WTC11 (cell line): ENCODE results near the gene PRELID3B. TPM values are rescaled to one million over a fixed set of nuclear protein-coding genes. Genes with fewer than 3 reads are reported as not detected.

Source experiments
- ATAC-seq: fragments of 200-7000 bp; cut with Tn5 transposase; 2 replicates; pipeline ENCODE4 v1.10.0; 2021; ENCODE audit warnings: mild to moderate bottlenecking, moderate library complexity
- CTCF ChIA-PET: fragments of 300-600 bp; sonication (Branson Sonifier 250); formaldehyde crosslinking; loops from one replicate; lab custom pipeline; 2021; ENCODE audit warnings: antibody characterized with exemption; lab: Charles Lee
- POLR2A ChIA-PET: fragments of 350-600 bp; sonication (Branson Sonifier 250); formaldehyde crosslinking; loops from one replicate; lab custom pipeline; 2021; ENCODE audit warnings: antibody characterized with exemption; lab: Charles Lee
- DNase-seq: peaks from one replicate; pipeline ENCODE4 v3.0.0; 2021; ENCODE audit warnings: low spot score
- H3K27ac Mint-ChIP-seq: 2 replicates; pipeline ENCODE4 v1.8.0; 2021; ENCODE audit warnings: mixed read lengths
- H3K27me3 Mint-ChIP-seq: 2 replicates; pipeline ENCODE4 v1.8.0; 2021; ENCODE audit warnings: low read depth, mild to moderate bottlenecking, moderate library complexity, mixed read lengths
- H3K36me3 Mint-ChIP-seq: 2 replicates; pipeline ENCODE4 v1.8.0; 2021; ENCODE audit warnings: mixed read lengths
- H3K4me1 Mint-ChIP-seq: 2 replicates; pipeline ENCODE4 v1.8.0; 2022; ENCODE audit warnings: mixed read lengths
- H3K4me3 Mint-ChIP-seq: 2 replicates; pipeline ENCODE4 v1.8.0; 2021; ENCODE audit warnings: mild to moderate bottlenecking, moderate library complexity, mixed read lengths
- H3K9me3 Mint-ChIP-seq: 2 replicates; pipeline ENCODE4 v1.8.0; 2021; ENCODE audit warnings: mixed read lengths
- CREM ChIP-seq: sonication (generic); formaldehyde crosslinking; IDR thresholded peaks from 2 replicates; pipeline ENCODE4 v1.8.1; 2022; ENCODE audit warnings: mild to moderate bottlenecking, missing genetic modification reagents, moderate library complexity
- JAZF1 ChIP-seq: fragments of 250-450 bp; sonication (Bioruptor Pico); IDR thresholded peaks from 2 replicates; pipeline ENCODE4 v1.9.0; 2021; ENCODE audit warnings: moderate library complexity, mild to moderate bottlenecking, inconsistent platforms
- NR3C1 ChIP-seq: sonication (generic); formaldehyde crosslinking; conservative IDR thresholded peaks from 2 replicates; pipeline ENCODE4 v1.8.1; 2023; ENCODE audit warnings: low read depth, mild to moderate bottlenecking, missing genetic modification reagents
- RORB ChIP-seq: fragments of 250-450 bp; sonication (Bioruptor Pico); IDR thresholded peaks from 2 replicates; pipeline ENCODE4 v1.9.0; 2021; ENCODE audit warnings: mild to moderate bottlenecking
- TCF7 ChIP-seq: sonication (generic); formaldehyde crosslinking; IDR thresholded peaks from 2 replicates; pipeline ENCODE4 v1.8.0; 2022; ENCODE audit warnings: mild to moderate bottlenecking, low read depth, missing genetic modification reagents, moderate library complexity
- ZBTB21 ChIP-seq: sonication (generic); formaldehyde crosslinking; IDR thresholded peaks from 2 replicates; pipeline ENCODE4 v1.8.1; 2023; ENCODE audit warnings: mild to moderate bottlenecking, missing genetic modification reagents, borderline replicate concordance
- ZNF121 ChIP-seq: sonication (generic); formaldehyde crosslinking; IDR thresholded peaks from 2 replicates; pipeline ENCODE4 v1.8.0; 2023; ENCODE audit warnings: missing genetic modification reagents
- total RNA-seq: library from RNA; stranded (reverse); gene quantifications from 3 replicates; pipeline ENCODE4 v1.2.3, GENCODE V29; 2021
- TF ChIP-seq, protein P1 (sequence below): sonication (generic); formaldehyde crosslinking; IDR thresholded peaks from 2 replicates; pipeline ENCODE4 v1.8.1; 2023; ENCODE audit warnings: mild to moderate bottlenecking, missing genetic modification reagents, moderate library complexity
- TF ChIP-seq, protein P2 (sequence below): sonication (generic); formaldehyde crosslinking; IDR thresholded peaks from 2 replicates; pipeline ENCODE4 v1.8.1; 2022; ENCODE audit warnings: low read depth, missing genetic modification reagents, borderline replicate concordance
- TF ChIP-seq, protein P3 (sequence below): sonication (generic); formaldehyde crosslinking; IDR thresholded peaks from 2 replicates; pipeline ENCODE4 v1.8.0; 2022; ENCODE audit warnings: mild to moderate bottlenecking, missing genetic modification reagents
- TF ChIP-seq, protein P4 (sequence below): sonication (generic); formaldehyde crosslinking; IDR thresholded peaks from 2 replicates; pipeline ENCODE4 v1.8.1; 2023; ENCODE audit warnings: mild to moderate bottlenecking, missing genetic modification reagents
- TF ChIP-seq, protein P5 (sequence below): sonication (generic); formaldehyde crosslinking; IDR thresholded peaks from 2 replicates; pipeline ENCODE4 v1.8.0; 2022; ENCODE audit warnings: mild to moderate bottlenecking, missing genetic modification reagents
- TF ChIP-seq, protein P6 (sequence below): sonication (generic); formaldehyde crosslinking; IDR thresholded peaks from 2 replicates; pipeline ENCODE4 v1.8.1; 2023; ENCODE audit warnings: mild to moderate bottlenecking, missing genetic modification reagents

The PRELID3B gene
- total RNA-seq, 1 experiment from 2014 or later, result 46.9 TPM

DNA sequence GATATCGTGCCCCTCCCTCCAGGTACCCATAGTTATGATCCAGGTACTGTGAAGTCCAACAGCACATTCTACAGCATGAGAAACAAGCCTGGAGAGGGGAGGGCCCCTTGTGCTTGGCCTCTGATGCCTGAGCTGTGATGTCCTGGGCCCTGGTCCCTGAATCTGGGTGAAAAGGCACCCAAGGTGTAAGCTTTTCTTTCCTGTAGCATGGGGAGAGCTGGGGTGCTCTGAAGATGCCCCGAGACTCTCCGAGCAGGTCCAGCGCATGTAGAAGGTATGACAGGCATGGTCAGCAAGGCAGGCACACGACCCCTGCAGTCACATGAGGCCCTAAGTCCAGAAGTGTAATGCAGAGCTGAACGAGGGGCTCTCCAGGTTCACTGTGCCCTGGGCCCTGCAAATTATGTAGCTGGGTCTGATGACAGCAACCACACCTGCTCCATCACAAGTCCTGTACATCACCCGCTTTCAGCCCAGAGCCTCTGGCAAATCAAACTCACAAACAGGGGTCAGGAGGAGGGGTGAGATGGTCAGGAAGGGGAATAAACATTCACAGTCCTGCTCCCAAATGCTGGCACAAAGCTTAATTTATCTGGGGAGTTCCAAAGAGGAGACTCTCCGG is 33.8 kb downstream of the PRELID3B start:
- POLR2A ChIA-PET, result interaction anchor here (1.1 kb wide), 1 partner anchor 14 kb away, joined by 8 read pairs; no protein-coding TSS in a partner anchor
- no peak for DNase-seq

DNA sequence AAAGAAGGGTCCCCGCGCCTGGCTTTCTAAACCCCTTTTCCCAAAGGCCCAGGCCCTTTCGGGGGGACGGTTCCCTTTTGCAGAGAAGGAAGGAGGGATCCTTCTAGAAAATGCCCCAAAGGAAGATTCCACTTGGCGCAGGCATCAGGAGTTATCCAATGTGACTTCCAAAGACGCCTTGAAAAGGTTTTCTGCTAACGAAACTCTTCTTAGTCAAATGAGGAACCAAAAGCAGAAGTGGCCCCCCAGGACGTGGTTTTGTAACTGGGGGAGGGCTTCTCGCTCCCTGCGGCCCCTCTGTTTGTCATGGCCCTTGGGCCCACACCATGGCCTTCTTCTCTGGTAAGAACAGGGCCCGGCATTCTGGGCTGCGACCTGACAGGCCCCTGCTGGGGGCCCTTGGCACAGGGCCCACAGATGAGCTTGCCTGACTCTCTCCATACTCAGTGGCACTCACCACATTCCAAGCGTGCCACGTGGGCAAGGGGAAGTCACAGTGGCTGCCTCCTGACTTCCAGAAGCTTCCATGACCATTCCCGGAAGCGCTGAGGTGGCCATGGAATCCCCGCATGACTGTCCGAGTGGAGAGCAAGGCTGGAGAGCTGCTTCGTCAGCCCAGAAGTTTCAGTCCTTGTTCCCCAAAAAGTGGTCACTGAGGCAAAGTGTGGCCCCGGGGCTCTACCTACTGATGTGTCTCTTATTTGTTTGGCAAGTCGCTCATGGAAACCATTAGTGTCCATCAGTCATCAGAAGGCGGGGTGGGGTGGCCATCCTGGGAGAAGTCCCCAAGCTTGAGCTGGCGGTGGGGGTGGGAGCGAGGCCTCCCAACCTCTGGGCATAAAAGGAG is 34.7 kb downstream of the PRELID3B start:
- DNase-seq (no peak), ATAC-seq (no peak)
- Mint-ChIP-seq H3K27me3 (peaks cover 31% of the 10 kb centered on the region), H3K27ac (no peak overlapping the region), H3K36me3 (no peaks in the 10 kb centered on the region), H3K4me3 (peak overlapping the region; percentile 64), H3K9me3 (no peaks in the 10 kb centered on the region)
- POLR2A ChIA-PET, result interaction anchor here (0.6 to 1.1 kb wide), 2 partner anchors 13 to 492 kb away, joined by 4 to 8 read pairs; partner anchors contain the start of gene APCDD1L
- no peak for TF ChIP-seq ZBTB21
- TF ChIP-seq, protein P1, sequence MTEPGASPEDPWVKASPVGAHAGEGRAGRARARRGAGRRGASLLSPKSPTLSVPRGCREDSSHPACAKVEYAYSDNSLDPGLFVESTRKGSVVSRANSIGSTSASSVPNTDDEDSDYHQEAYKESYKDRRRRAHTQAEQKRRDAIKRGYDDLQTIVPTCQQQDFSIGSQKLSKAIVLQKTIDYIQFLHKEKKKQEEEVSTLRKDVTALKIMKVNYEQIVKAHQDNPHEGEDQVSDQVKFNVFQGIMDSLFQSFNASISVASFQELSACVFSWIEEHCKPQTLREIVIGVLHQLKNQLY (CRISPR knock-in tag), result no peak
- TF ChIP-seq, protein P2, sequence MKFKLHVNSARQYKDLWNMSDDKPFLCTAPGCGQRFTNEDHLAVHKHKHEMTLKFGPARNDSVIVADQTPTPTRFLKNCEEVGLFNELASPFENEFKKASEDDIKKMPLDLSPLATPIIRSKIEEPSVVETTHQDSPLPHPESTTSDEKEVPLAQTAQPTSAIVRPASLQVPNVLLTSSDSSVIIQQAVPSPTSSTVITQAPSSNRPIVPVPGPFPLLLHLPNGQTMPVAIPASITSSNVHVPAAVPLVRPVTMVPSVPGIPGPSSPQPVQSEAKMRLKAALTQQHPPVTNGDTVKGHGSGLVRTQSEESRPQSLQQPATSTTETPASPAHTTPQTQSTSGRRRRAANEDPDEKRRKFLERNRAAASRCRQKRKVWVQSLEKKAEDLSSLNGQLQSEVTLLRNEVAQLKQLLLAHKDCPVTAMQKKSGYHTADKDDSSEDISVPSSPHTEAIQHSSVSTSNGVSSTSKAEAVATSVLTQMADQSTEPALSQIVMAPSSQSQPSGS (CRISPR knock-in tag), result no peak
- no peak for TF ChIP-seq CREM (CRISPR knock-in tag)
- TF ChIP-seq, protein P3, sequence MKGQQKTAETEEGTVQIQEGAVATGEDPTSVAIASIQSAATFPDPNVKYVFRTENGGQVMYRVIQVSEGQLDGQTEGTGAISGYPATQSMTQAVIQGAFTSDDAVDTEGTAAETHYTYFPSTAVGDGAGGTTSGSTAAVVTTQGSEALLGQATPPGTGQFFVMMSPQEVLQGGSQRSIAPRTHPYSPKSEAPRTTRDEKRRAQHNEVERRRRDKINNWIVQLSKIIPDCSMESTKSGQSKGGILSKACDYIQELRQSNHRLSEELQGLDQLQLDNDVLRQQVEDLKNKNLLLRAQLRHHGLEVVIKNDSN (CRISPR knock-in tag), result no peak
- no peak for TF ChIP-seq JAZF1 (CRISPR knock-in tag)
- no peak for TF ChIP-seq RORB (CRISPR knock-in tag)
- TF ChIP-seq, all 79 proteins: peak for 0
- CTCF ChIA-PET, result interaction anchor here (0.8 kb wide), 1 partner anchor 396 kb away, joined by 3 read pairs; no protein-coding TSS in a partner anchor
- peaks cover 26% of the 10 kb centered on the region for H3K4me1 Mint-ChIP-seq

More for the DNA sequence above, 33.8 kb downstream of the PRELID3B start:
- H3K27ac Mint-ChIP-seq, result no peak overlapping the region
- peaks cover 25% of the 10 kb centered on the region for H3K4me1 Mint-ChIP-seq
- ATAC-seq, result no peak
- TF ChIP-seq ZNF121 (no peak), ZBTB21 (no peak), TCF7 (no peak), NR3C1 (CRISPR knock-in tag) (no peak)
- TF ChIP-seq, protein P4, sequence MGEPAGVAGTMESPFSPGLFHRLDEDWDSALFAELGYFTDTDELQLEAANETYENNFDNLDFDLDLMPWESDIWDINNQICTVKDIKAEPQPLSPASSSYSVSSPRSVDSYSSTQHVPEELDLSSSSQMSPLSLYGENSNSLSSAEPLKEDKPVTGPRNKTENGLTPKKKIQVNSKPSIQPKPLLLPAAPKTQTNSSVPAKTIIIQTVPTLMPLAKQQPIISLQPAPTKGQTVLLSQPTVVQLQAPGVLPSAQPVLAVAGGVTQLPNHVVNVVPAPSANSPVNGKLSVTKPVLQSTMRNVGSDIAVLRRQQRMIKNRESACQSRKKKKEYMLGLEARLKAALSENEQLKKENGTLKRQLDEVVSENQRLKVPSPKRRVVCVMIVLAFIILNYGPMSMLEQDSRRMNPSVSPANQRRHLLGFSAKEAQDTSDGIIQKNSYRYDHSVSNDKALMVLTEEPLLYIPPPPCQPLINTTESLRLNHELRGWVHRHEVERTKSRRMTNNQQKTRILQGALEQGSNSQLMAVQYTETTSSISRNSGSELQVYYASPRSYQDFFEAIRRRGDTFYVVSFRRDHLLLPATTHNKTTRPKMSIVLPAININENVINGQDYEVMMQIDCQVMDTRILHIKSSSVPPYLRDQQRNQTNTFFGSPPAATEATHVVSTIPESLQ, result no peak
- TF ChIP-seq, protein P5, sequence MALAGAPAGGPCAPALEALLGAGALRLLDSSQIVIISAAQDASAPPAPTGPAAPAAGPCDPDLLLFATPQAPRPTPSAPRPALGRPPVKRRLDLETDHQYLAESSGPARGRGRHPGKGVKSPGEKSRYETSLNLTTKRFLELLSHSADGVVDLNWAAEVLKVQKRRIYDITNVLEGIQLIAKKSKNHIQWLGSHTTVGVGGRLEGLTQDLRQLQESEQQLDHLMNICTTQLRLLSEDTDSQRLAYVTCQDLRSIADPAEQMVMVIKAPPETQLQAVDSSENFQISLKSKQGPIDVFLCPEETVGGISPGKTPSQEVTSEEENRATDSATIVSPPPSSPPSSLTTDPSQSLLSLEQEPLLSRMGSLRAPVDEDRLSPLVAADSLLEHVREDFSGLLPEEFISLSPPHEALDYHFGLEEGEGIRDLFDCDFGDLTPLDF (CRISPR knock-in tag), result no peak
- TF ChIP-seq, protein P6, sequence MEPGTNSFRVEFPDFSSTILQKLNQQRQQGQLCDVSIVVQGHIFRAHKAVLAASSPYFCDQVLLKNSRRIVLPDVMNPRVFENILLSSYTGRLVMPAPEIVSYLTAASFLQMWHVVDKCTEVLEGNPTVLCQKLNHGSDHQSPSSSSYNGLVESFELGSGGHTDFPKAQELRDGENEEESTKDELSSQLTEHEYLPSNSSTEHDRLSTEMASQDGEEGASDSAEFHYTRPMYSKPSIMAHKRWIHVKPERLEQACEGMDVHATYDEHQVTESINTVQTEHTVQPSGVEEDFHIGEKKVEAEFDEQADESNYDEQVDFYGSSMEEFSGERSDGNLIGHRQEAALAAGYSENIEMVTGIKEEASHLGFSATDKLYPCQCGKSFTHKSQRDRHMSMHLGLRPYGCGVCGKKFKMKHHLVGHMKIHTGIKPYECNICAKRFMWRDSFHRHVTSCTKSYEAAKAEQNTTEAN (CRISPR knock-in tag), result no peak
- no peaks in the 10 kb centered on the region for H3K36me3 Mint-ChIP-seq
- peaks cover 33% of the 10 kb centered on the region for H3K27me3 Mint-ChIP-seq
- H3K9me3 Mint-ChIP-seq, result no peaks in the 10 kb centered on the region
- H3K4me3 Mint-ChIP-seq, result no peak overlapping the region
- CTCF ChIA-PET, result interaction anchor here (0.6 to 0.8 kb wide), 2 partner anchors 23 to 800 kb away, joined by 3 read pairs; partner anchors contain the start of gene ATP5F1E
